Measurements from ENCODE around the gene RBAK.
"Not testable (repeated sequence)": the region's sequence is repeated elsewhere in the genome, so short reads cannot be mapped to it uniquely, and the experiment has no call there.

GRCh38 chr7:5015936-5016335 is 29.7 kb upstream of the RBAK start:
- TF ChIP-seq CTCF, POLR2A (IDR thresholded peaks at IDR 0.05): not testable (repeated sequence)
